ENCODE measurements around the gene ODF2L.

ODF2L gene

DNA sequence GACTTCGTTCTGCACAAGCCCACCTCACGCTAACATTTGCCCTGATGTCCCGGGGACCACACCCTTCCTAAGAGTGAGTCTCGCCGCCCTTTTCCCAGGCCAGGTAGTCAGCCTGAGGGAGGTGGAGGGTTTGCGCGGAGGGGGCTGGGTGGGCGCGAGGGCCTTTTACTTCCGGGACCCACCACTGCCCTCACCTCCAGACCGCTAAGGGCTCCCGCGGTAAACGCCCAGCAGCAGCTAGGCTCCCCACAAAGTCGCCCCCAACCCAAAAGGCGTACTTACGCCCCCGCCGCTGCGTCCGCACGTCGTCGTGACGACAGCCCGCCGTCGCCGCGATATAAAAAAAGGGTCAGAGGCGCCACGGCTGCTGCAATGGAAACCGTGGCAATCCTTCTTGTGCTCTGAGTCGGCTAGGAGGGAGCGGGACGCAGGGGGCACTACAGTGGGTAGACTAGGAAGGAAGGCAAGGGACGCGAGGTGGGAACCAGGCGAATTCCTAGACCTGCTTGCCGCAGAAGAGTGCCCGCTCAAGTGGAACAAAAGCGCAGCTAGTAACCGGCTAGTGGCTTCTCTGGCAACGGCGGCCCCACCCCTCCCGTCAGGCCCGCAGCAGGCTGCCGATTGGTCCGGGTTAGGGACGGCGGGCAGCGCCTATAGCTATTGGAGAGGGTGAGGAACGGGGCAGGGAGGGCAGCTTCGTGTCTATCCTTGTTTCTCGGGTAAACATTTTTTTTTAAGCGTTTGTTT lies at the start of gene ODF2L (continued):
- no peak for TF ChIP-seq ZNF214 (tag by site-specific recombination; IDR thresholded peaks at IDR 0.05; ENCODE audit: borderline replicate concordance)
- TF ChIP-seq TSHZ1 (tag by site-specific recombination; IDR thresholded peaks at IDR 0.05; ENCODE audit: borderline replicate concordance), result no peak
- peak; percentile 49 for TF ChIP-seq ZNF341 (tag by site-specific recombination; IDR thresholded peaks at IDR 0.05; ENCODE audit: low read depth)
- TF ChIP-seq ZNF777 (tag by site-specific recombination; IDR thresholded peaks at IDR 0.05; ENCODE audit: borderline replicate concordance), result peak; percentile 70; the same call in 1 of the 2 replicates
- peak; percentile 31; the same call in 1 of the 2 replicates for TF ChIP-seq KLF9 (tag by site-specific recombination; IDR thresholded peaks at IDR 0.05; ENCODE audit: low read depth)
- TF ChIP-seq, protein P1, sequence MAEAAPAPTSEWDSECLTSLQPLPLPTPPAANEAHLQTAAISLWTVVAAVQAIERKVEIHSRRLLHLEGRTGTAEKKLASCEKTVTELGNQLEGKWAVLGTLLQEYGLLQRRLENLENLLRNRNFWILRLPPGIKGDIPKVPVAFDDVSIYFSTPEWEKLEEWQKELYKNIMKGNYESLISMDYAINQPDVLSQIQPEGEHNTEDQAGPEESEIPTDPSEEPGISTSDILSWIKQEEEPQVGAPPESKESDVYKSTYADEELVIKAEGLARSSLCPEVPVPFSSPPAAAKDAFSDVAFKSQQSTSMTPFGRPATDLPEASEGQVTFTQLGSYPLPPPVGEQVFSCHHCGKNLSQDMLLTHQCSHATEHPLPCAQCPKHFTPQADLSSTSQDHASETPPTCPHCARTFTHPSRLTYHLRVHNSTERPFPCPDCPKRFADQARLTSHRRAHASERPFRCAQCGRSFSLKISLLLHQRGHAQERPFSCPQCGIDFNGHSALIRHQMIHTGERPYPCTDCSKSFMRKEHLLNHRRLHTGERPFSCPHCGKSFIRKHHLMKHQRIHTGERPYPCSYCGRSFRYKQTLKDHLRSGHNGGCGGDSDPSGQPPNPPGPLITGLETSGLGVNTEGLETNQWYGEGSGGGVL (tag by site-specific recombination; IDR thresholded peaks at IDR 0.05), result peak; percentile 79
- TF ChIP-seq ZBTB7A (tag by site-specific recombination; IDR thresholded peaks at IDR 0.05; ENCODE audit: low read depth), result no peak
- no peak for TF ChIP-seq ZNF488 (tag by site-specific recombination; IDR thresholded peaks at IDR 0.05)
- TF ChIP-seq ZNF692 (tag by site-specific recombination; IDR thresholded peaks at IDR 0.05), result peak; percentile 50
- peak; percentile 74; the same call in 1 of the 2 replicates for TF ChIP-seq ZFP69B (tag by site-specific recombination; IDR thresholded peaks at IDR 0.05)
- TF ChIP-seq YY2 (tag by site-specific recombination; IDR thresholded peaks at IDR 0.05), result no peak
- no peak for TF ChIP-seq ZNF785 (tag by site-specific recombination; IDR thresholded peaks at IDR 0.05)
- TF ChIP-seq, protein P2, sequence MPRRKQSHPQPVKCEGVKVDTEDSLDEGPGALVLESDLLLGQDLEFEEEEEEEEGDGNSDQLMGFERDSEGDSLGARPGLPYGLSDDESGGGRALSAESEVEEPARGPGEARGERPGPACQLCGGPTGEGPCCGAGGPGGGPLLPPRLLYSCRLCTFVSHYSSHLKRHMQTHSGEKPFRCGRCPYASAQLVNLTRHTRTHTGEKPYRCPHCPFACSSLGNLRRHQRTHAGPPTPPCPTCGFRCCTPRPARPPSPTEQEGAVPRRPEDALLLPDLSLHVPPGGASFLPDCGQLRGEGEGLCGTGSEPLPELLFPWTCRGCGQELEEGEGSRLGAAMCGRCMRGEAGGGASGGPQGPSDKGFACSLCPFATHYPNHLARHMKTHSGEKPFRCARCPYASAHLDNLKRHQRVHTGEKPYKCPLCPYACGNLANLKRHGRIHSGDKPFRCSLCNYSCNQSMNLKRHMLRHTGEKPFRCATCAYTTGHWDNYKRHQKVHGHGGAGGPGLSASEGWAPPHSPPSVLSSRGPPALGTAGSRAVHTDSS (tag by site-specific recombination; IDR thresholded peaks at IDR 0.05), result no peak
- no peak for TF ChIP-seq ZNF677 (tag by site-specific recombination; IDR thresholded peaks at IDR 0.05)
- no peak for TF ChIP-seq ZNF354C (tag by site-specific recombination; IDR thresholded peaks at IDR 0.05; ENCODE audit: borderline replicate concordance, low read depth)
- no peak for TF ChIP-seq ZNF114 (tag by site-specific recombination; IDR thresholded peaks at IDR 0.05)
- no peak for TF ChIP-seq ZNF248 (tag by site-specific recombination; IDR thresholded peaks at IDR 0.05)
- TF ChIP-seq ZIC2 (tag by site-specific recombination; IDR thresholded peaks at IDR 0.05), result peak; percentile 30
- no peak for TF ChIP-seq KLF16 (tag by site-specific recombination; IDR thresholded peaks at IDR 0.05)
- no peak; the same call in 1 of the 2 replicates for TF ChIP-seq IKZF3 (tag by site-specific recombination; IDR thresholded peaks at IDR 0.05)
- TF ChIP-seq ZNF37A (tag by site-specific recombination; IDR thresholded peaks at IDR 0.05), result no peak
- no peak for TF ChIP-seq ZFP41 (tag by site-specific recombination; IDR thresholded peaks at IDR 0.05; ENCODE audit: borderline replicate concordance)
- TF ChIP-seq SP2 (tag by site-specific recombination; IDR thresholded peaks at IDR 0.05), result peak; percentile 79
- TF ChIP-seq ZNF624 (tag by site-specific recombination; IDR thresholded peaks at IDR 0.05), result no peak
- TF ChIP-seq ZNF416 (tag by site-specific recombination; IDR thresholded peaks at IDR 0.05), result no peak
- TF ChIP-seq MYNN (tag by site-specific recombination; IDR thresholded peaks at IDR 0.05; ENCODE audit: borderline replicate concordance), result no peak
- no peak; the same call in 1 of the 2 replicates for TF ChIP-seq KLF10 (tag by site-specific recombination; IDR thresholded peaks at IDR 0.05)
- TF ChIP-seq ZSCAN16 (tag by site-specific recombination; IDR thresholded peaks at IDR 0.05), result no peak
- TF ChIP-seq ZNF600 (tag by site-specific recombination; IDR thresholded peaks at IDR 0.05), result peak; percentile 83
- no peak for TF ChIP-seq ZNF19 (tag by site-specific recombination; IDR thresholded peaks at IDR 0.05; ENCODE audit: low read depth)
- TF ChIP-seq ZXDB (tag by site-specific recombination; IDR thresholded peaks at IDR 0.05), result 0 out of 2 replicates have a peak, but pooled peaks have one; percentile 11
- no peak for TF ChIP-seq ZNF221 (tag by site-specific recombination; IDR thresholded peaks at IDR 0.05; ENCODE audit: borderline replicate concordance)
